Body of pancreas (tissue), 4 donors: ENCODE data around the gene PHAX. TPM values are rescaled to one million over a fixed set of nuclear protein-coding genes. Genes with fewer than 3 reads are reported as not detected.
A peak's percentile ranks its signal among the peaks of the same experiment; 100 is the strongest.
"Not testable (repeated sequence)": the region's sequence is repeated elsewhere in the genome, so short reads cannot be mapped to it uniquely, and the experiment has no call there.

Experiments used
- ATAC-seq: fragments of 150-250 bp; one replicate; pipeline ENCODE4 v1.9.1; 2016
- DNase-seq, 4 donors: peaks; one replicate each; pipeline ENCODE4 v3.0.0-alpha.2; 2019
- H3K27ac ChIP-seq, 4 donors: fragments of 200-600 bp; sonication (generic); 1 replicate in 3 of 4; 2 replicates in 1 of 4; pipeline versions ENCODE4 v1.5.1 to v1.6.1; 2016 to 2019; ENCODE audit warnings: mild to moderate bottlenecking in 1 of 4, mixed read lengths in 1 of 4, moderate library complexity in 1 of 4
- H3K27me3 ChIP-seq, 2 donors: fragments of 200-600 bp; sonication (generic); one replicate each; pipeline ENCODE4 v1.6.0; 2016; ENCODE audit warnings: mild to moderate bottlenecking in 1 of 2
- H3K36me3 ChIP-seq, 2 donors: fragments of 200-600 bp; sonication (generic); replicated peaks in 1 of 2; 2 replicates each; pipeline ENCODE4 v1.5.1; 2016; ENCODE audit warnings: low read depth in 2 of 2; ENCODE audit not compliant: insufficient read depth in 1 of 2
- H3K4me1 ChIP-seq: fragments of 200-600 bp; sonication (generic); one replicate; pipeline ENCODE4 v1.6.0; 2016
- H3K4me3 ChIP-seq, 2 donors: fragments of 200-600 bp; sonication (generic); 1 replicate in 1 of 2; 2 replicates in 1 of 2; pipeline ENCODE4 v1.5.1; 2016 to 2019
- H3K9me3 ChIP-seq, 3 donors: fragments of 200-600 bp; sonication (generic); 1 replicate in 2 of 3; 2 replicates in 1 of 3; pipeline ENCODE4 v1.5.1; 2016
- CTCF ChIP-seq, 7 experiments: fragments of 450-650 bp in 4 of 7; fragments of 200-600 bp in 3 of 7; sonication (generic) in 3 of 7; IDR thresholded peaks; one replicate each; pipeline ENCODE4 v1.5.1; 2016 to 2019; ENCODE audit warnings: antibody characterized with exemption in 7 of 7
- POLR2A ChIP-seq, 3 donors: fragments of 450-650 bp; IDR thresholded peaks; one replicate each; pipeline ENCODE4 v1.6.1; 2016; ENCODE audit warnings: antibody characterized with exemption in 3 of 3, mild to moderate bottlenecking in 2 of 3
- WGBS, 2 donors: methylation state at CpG; one replicate each; pipeline ENCODE4 v1.1.5; 2017; 5-methylcytosine and 5-hydroxymethylcytosine counted together
- intact Hi-C: fragments of 100-400 bp; cut with DNase I; formaldehyde crosslinking; loops from one replicate; pipeline ENCODE4 v1.15.1; 2023
- total RNA-seq, 2 donors: library from RNA; depleted of rRNA; stranded (reverse); fragments of >200 nt; gene quantifications; one replicate each; pipeline ENCODE4 v1.1.0, GENCODE V29; 2016

PHAX gene
- 10 to 100 TPM; 24.6 to 26.7 TPM for total RNA-seq

- Histone ChIP-seq H3K27ac (peak within 1 kb of the TSS in 3 of 4 donors; percentile 72 to 83 (median 81)), H3K27me3 (no peaks in the 10 kb centered on the region), H3K4me3 (peak within 1 kb of the TSS; percentile 93 to 99), H3K9me3 (no peaks in the 10 kb centered on the region), H3K4me1 (peaks cover 33% of the 10 kb centered on the region), H3K36me3 (peaks cover 4 to 6% of the 10 kb centered on the region in 2 donors)
- ATAC-seq (peak; percentile 98), DNase-seq (peak; percentile 78 to 86 (median 78))
- 1 to 4% methylated on average over 28 to 66 of the region's 79 CpGs for WGBS, 2 donors
- TF ChIP-seq CTCF (IDR thresholded peaks at IDR 0.05) (peak; percentile 65 to 88 (median 77)), POLR2A (IDR thresholded peaks at IDR 0.05) (peak in 2 of 3 donors; percentile 61 to 64)
- intact Hi-C loops, result no loop called here
Observed at GRCh38 chr5:126600631-126601511, at the start of gene PHAX. TSS of gene PHAX (plus strand) at chr5:126600947. CDS start at chr5:126600963, 16 bp downstream.

DNA sequence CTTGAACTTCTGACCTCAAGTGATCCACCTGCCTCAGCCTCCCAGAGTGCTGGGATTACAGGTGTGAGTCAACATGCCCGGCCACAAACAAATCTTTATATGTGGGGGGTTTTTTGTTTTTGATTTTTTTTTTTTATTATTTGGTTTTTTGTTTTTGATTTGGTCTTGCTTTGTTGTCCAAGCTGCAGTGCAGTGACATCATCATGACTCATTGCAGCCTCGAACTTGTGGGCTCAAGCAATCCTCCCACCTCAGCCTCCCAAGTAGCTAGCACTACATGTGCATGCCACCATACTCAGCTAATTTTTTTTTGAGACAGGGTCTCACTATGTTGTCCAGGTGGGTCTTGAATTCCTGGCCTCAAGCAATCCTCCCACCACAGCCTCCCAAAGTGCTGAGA lies 48.1 kb upstream of the PHAX start:
- Histone ChIP-seq H3K36me3 (peaks cover 4 to 18% of the 10 kb centered on the region in 2 donors), H3K4me3 (no peak overlapping the region), H3K4me1 (no peaks in the 10 kb centered on the region), H3K27me3 (no peaks in the 10 kb centered on the region), H3K27ac (no peak overlapping the region), H3K9me3 (no peaks in the 10 kb centered on the region)
- no peak for TF ChIP-seq POLR2A (IDR thresholded peaks at IDR 0.05)
- TF ChIP-seq CTCF (IDR thresholded peaks at IDR 0.05), result no peak
- 86 to 93% methylated on average over 2 of the region's 2 CpGs for WGBS, 2 donors
- intact Hi-C loops, result no loop called here
- ATAC-seq, result no peak
- no peak for DNase-seq

DNA sequence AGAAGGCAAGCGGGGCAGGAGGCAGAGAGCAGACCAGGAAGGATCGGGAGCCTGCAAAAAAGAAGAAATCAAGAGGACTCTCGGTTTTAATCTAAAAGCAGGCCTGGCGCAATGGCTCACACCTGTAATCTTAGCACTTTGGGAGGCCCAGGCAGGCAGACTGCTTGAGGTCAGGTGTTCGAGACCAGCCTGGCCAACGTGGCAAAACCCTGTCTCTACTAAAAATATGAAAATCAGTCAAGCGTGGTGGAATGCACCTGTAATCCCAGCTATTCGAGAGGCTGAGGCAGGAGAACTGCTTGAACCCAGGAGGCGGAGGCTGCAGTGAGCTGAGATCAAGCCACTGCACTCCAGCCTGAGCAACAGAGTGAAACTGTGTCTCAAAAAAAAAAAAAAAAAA lies 45.6 kb upstream of the PHAX start:
- DNase-seq, intact Hi-C loops, H3K4me1 ChIP-seq, H3K4me3 ChIP-seq, ATAC-seq, H3K9me3 ChIP-seq, H3K27me3 ChIP-seq, H3K27ac ChIP-seq: not testable (repeated sequence)
- WGBS, 2 donors, result 88 to 89% methylated on average over 9 of the region's 9 CpGs
- peaks cover 4 to 20% of the 10 kb centered on the region in 2 donors for H3K36me3 ChIP-seq

- ATAC-seq (no peak), DNase-seq (no peak)
- H3K4me3 ChIP-seq, result no peak overlapping the region
- H3K4me1 ChIP-seq, result no peaks in the 10 kb centered on the region
- 75 to 82% methylated on average over 1 of the region's 1 CpG for WGBS, 2 donors
- H3K36me3 ChIP-seq, result peaks cover 0 to 2% of the 10 kb centered on the region in 2 donors
- TF ChIP-seq CTCF (IDR thresholded peaks at IDR 0.05) (no peak), POLR2A (IDR thresholded peaks at IDR 0.05) (no peak)
- no peaks in the 10 kb centered on the region for H3K9me3 ChIP-seq
- H3K27me3 ChIP-seq, result no peaks in the 10 kb centered on the region
- H3K27ac ChIP-seq, result no peak overlapping the region
- intact Hi-C loops, result no loop called here
Observed at GRCh38 chr5:126561908-126562307, 38.8 kb upstream of the PHAX start.

DNA sequence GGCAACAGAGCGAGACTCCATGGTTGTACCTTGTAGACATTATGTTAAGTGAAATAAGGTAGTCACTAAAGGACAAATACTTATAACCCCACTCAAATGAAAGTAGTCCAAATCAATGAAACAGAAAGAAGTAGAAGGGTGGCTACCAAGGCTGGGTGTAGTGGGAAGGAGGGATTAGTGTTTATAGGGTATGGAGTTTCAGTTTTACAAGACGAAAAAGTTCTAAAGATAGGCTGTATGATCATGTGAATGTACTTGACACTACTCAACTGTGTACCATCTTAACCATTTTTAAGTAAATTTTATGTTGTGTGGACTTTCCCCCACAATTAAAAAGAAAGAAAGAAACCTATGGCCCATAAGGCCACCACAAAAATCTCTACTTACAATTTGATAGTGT lies 37.9 kb upstream of the PHAX start:
- Histone ChIP-seq H3K4me1 (no peaks in the 10 kb centered on the region), H3K4me3 (no peak overlapping the region), H3K27me3 (no peaks in the 10 kb centered on the region), H3K36me3 (peaks cover 0 to 2% of the 10 kb centered on the region in 2 donors), H3K27ac (no peak overlapping the region), H3K9me3 (no peaks in the 10 kb centered on the region)
- ATAC-seq, result no peak
- TF ChIP-seq CTCF (IDR thresholded peaks at IDR 0.05), result no peak
- no peak for TF ChIP-seq POLR2A (IDR thresholded peaks at IDR 0.05)
- intact Hi-C loops, result no loop called here
- DNase-seq, result no peak
- WGBS, 2 donors, result 93% methylated on average over 2 of the region's 2 CpGs
